Left kidney (tissue), 1 donor: Measurements from ENCODE around the gene DNAJA2. TPM values are rescaled to one million over a fixed set of nuclear protein-coding genes. Genes with fewer than 3 reads are reported as not detected.

ENCODE experiments used
- polyA plus RNA-seq: library from polyadenylated mRNA; unstranded; fragments of 120-200 nt; gene quantifications from one replicate; pipeline ENCODE4 v1.2.1, GENCODE V29; 2013; ENCODE audit not compliant: insufficient read length

The DNAJA2 gene
- polyA plus RNA-seq, 1 donor = 88.2 TPM

Other genes starting within 250 kb of the DNAJA2 start
- gene MYLK3, start 225.3 kb downstream of the DNAJA2 start, polyA plus RNA-seq = 1.7 TPM
- gene C16orf87, start 142.5 kb downstream of the DNAJA2 start, polyA plus RNA-seq = 30.2 TPM
- gene GPT2, start 89.3 kb downstream of the DNAJA2 start, polyA plus RNA-seq = 34.3 TPM
- 36.9 TPM for gene NETO2, start 170.3 kb upstream of the DNAJA2 start, polyA plus RNA-seq